ENCODE measurements around the gene DLG1. TPM values are rescaled to one million over a fixed set of nuclear protein-coding genes. Genes with fewer than 3 reads are reported as not detected.

Gene DLG1
- total and polyA plus RNA-seq, 8 donors: 17.9 to 173 (median 92.9) TPM

DNA sequence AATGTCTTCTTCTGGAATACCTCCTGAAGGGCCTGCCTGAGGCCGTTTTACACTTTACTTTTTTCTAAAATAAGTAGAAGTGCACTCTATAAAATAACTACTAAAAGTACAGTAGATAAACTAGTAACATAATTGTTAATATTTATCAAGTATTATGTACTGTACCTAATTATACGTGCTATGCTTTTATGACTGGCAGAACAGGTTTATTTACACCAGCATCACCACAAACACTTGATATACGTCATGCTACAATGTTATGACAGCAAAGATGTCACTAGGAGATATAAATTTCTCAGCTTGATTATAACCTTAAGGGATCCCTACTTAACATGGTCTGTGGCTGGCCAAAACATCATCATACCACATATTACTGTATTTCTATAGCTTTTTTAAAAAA lies 29.4 kb downstream of the DLG1 start:
- intact Hi-C loops (cut with DNase I; ENCODE audit: low total_unique reads): loop anchor here (10.0 kb wide), 1 partner anchor 186 kb away; no protein-coding TSS in a partner anchor
- H3K4me3 ChIP-seq: no peak overlapping the region
- no peak for DNase-seq
- H3K27me3 ChIP-seq: no peaks in the 10 kb centered on the region
- peaks cover 0 to 25% (median 2%) of the 10 kb centered on the region in 4 donors for H3K36me3 ChIP-seq
- H3K9me3 ChIP-seq: no peaks in the 10 kb centered on the region
- no peak overlapping the region for H3K27ac ChIP-seq
- peaks cover 3 to 45% (median 14%) of the 10 kb centered on the region in 4 donors for H3K4me1 ChIP-seq
- 32 to 68% (median 58%) methylated on average over 3 of the region's 3 CpGs for WGBS, 5 donors
- no peak for TF ChIP-seq POLR2AphosphoS5 (IDR thresholded peaks at IDR 0.05)
- TF ChIP-seq, protein P1, sequence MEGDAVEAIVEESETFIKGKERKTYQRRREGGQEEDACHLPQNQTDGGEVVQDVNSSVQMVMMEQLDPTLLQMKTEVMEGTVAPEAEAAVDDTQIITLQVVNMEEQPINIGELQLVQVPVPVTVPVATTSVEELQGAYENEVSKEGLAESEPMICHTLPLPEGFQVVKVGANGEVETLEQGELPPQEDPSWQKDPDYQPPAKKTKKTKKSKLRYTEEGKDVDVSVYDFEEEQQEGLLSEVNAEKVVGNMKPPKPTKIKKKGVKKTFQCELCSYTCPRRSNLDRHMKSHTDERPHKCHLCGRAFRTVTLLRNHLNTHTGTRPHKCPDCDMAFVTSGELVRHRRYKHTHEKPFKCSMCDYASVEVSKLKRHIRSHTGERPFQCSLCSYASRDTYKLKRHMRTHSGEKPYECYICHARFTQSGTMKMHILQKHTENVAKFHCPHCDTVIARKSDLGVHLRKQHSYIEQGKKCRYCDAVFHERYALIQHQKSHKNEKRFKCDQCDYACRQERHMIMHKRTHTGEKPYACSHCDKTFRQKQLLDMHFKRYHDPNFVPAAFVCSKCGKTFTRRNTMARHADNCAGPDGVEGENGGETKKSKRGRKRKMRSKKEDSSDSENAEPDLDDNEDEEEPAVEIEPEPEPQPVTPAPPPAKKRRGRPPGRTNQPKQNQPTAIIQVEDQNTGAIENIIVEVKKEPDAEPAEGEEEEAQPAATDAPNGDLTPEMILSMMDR (IDR thresholded peaks at IDR 0.05): no peak
- TF ChIP-seq POLR2A (IDR thresholded peaks at IDR 0.05): no peak
- TF ChIP-seq EP300 (IDR thresholded peaks at IDR 0.05): no peak

DNA sequence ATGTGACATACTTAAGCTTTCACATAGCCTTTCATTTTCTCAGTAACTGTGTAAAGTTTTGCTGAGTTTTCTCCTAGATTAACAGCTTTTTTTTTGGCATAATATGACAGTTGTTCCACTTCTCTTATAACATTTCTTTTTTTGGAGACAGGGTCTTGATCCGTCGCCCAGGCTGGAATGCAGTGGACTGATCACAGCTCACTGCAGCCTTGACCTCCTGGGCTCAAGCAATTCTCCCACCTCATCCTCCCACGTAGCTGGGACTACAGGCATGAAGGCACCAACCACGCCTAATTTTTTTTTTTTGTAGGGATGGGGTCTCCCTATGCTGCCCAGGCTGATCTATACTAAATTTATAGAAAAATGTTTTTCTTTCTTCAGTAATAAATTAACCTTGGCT lies 30.1 kb downstream of the DLG1 start:
- 60 to 81% (median 71%) methylated on average over 4 of the region's 4 CpGs for WGBS, 5 donors
- DNase-seq: peak in 1 of 2 donors; percentile 20
- Histone ChIP-seq H3K9me3 (no peaks in the 10 kb centered on the region), H3K36me3 (peaks cover 0 to 27% (median 5%) of the 10 kb centered on the region in 4 donors), H3K27me3 (no peaks in the 10 kb centered on the region), H3K27ac (no peak overlapping the region), H3K4me1 (peaks cover 3 to 45% (median 14%) of the 10 kb centered on the region in 4 donors), H3K4me3 (no peak overlapping the region)
- TF ChIP-seq, protein P1 (IDR thresholded peaks at IDR 0.05): no peak
- TF ChIP-seq EP300 (IDR thresholded peaks at IDR 0.05) (no peak), POLR2A (IDR thresholded peaks at IDR 0.05) (no peak), POLR2AphosphoS5 (IDR thresholded peaks at IDR 0.05) (no peak)
- intact Hi-C loops (cut with DNase I; ENCODE audit: low total_unique reads): loop anchor here (10.0 kb wide), 1 partner anchor 187 kb away; no protein-coding TSS in a partner anchor

DNA sequence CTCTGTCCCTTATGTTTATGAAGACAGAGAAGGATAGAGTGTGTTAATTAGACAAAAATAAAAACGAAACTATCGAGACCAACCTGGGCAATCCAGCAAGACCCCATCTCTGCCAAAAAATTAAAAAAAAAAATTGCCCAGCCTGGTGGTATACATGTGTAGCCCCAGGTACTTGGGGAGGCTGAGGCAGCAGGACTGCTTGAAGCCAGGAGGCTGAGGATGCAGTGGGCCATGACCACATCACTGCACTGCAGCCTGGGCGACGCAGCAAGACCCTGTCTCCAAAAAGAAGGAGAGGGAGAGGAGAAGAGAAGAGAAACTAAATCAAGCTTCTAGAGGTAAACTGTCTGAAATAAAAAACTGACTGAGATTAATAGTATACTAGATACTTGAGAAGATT lies 32.1 kb downstream of the DLG1 start:
- no peak for DNase-seq
- Histone ChIP-seq H3K27me3 (no peaks in the 10 kb centered on the region), H3K4me1 (peaks cover 0 to 29% (median 14%) of the 10 kb centered on the region in 4 donors), H3K27ac (no peak overlapping the region), H3K9me3 (no peaks in the 10 kb centered on the region), H3K36me3 (peaks cover 0 to 29% (median 8%) of the 10 kb centered on the region in 4 donors), H3K4me3 (no peak overlapping the region)
- no peak for TF ChIP-seq POLR2AphosphoS5 (IDR thresholded peaks at IDR 0.05)
- no peak for TF ChIP-seq POLR2A (IDR thresholded peaks at IDR 0.05)
- TF ChIP-seq, protein P1 (IDR thresholded peaks at IDR 0.05): no peak
- no peak for TF ChIP-seq EP300 (IDR thresholded peaks at IDR 0.05)
- WGBS, 5 donors: 93 to 98% (median 97%) methylated on average over 4 of the region's 4 CpGs
- intact Hi-C loops (cut with DNase I; ENCODE audit: low total_unique reads): loop anchor here (10.0 kb wide), 1 partner anchor 188 kb away; no protein-coding TSS in a partner anchor

DNA sequence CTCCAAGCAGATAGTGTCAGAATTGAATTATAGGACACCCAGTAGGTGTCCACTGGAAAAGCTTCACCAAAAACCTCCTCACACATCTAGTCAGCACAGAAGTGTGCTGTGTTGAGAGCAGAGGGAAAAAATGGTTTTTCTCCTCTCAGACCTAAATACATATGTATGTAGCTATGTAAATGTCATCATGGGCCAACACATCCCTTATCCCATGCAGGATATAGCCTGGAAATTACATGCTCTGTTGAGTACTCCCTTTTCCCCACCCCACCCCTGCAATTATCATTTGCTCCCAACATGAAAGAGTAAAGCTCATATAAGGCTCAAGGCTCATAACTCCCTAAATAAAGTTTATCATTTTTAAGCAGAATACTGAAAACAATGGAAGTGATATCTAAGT lies 35.7 kb downstream of the DLG1 start:
- peaks cover 0 to 21% (median 8%) of the 10 kb centered on the region in 4 donors for H3K36me3 ChIP-seq
- intact Hi-C loops (cut with DNase I; ENCODE audit: low total_unique reads): loop anchor here (5.0 to 10.0 kb wide), 2 partner anchors 192 to 240 kb away; no protein-coding TSS in a partner anchor
- DNase-seq: no peak
- H3K9me3 ChIP-seq: no peaks in the 10 kb centered on the region
- TF ChIP-seq POLR2A (IDR thresholded peaks at IDR 0.05): no peak
- H3K4me3 ChIP-seq: no peak overlapping the region
- H3K27me3 ChIP-seq: no peaks in the 10 kb centered on the region
- peaks cover 0 to 29% (median 14%) of the 10 kb centered on the region in 4 donors for H3K4me1 ChIP-seq
- H3K27ac ChIP-seq: no peak overlapping the region

DNA sequence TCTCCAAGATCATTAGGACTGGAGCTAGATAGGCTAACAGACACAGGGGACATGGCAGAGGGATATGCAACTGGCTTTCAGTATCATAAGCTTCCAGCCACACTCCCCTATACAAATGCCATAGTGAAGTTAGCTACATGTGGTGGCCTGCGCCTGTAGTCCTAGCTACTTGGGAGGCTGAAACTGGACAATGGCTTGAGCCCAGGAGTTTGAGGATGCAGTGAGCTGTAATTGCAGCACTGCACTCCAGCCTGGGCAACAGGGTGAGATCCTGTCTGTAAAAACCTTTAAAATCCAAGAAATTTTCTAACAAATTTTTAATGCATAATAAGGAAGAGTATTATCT lies 37.3 kb downstream of the DLG1 start:
- Histone ChIP-seq H3K27ac (no peak overlapping the region), H3K9me3 (no peaks in the 10 kb centered on the region), H3K4me3 (no peak overlapping the region), H3K36me3 (peaks cover 0 to 16% (median 8%) of the 10 kb centered on the region in 4 donors), H3K27me3 (no peaks in the 10 kb centered on the region), H3K4me1 (peaks cover 0 to 35% (median 17%) of the 10 kb centered on the region in 4 donors)
- DNase-seq: no peak
- 89 to 100% (median 97%) methylated on average over 1 of the region's 1 CpG for WGBS, 5 donors
- no peak for TF ChIP-seq POLR2AphosphoS5 (IDR thresholded peaks at IDR 0.05)
- intact Hi-C loops (cut with DNase I; ENCODE audit: low total_unique reads): loop anchor here (5.0 to 10.0 kb wide), 2 partner anchors 194 to 241 kb away; no protein-coding TSS in a partner anchor

Measured in stomach (tissue), 9 donors.